HCT116 (cell line): ENCODE data around the gene SNAPC2. TPM values are rescaled to one million over a fixed set of nuclear protein-coding genes. Genes with fewer than 3 reads are reported as not detected.

Experiments
- ATAC-seq: fragments of 200-7000 bp; cut with Tn5 transposase; 2 replicates; pipeline ENCODE4 v1.9.1; 2020; ENCODE audit warnings: mild to moderate bottlenecking, moderate library complexity
- BruUV-seq: library from RNA; stranded (reverse); fragments of 400-500 nt; replicated peaks from 2 replicates; lab custom pipeline; 2021; lab: Mats Ljungman, UMichigan
- CTCF ChIA-PET: fragments of 300-600 bp; sonication (Branson Sonifier 250); formaldehyde crosslinking; loops from one replicate; lab custom pipeline; 2021; ENCODE audit warnings: antibody characterized with exemption; lab: Charles Lee
- POLR2A ChIA-PET: fragments of 300-600, 350-600 bp; sonication (Branson Sonifier 250); formaldehyde crosslinking; loops from one replicate; lab custom pipeline; 2021; ENCODE audit warnings: antibody characterized with exemption; lab: Charles Lee
- RAD21 ChIA-PET, 2 experiments: fragments of 300-600 bp; sonication (Branson Sonifier 250); formaldehyde crosslinking; loops; one replicate each; lab custom pipeline; 2023; ENCODE audit warnings: low total read pairs in 2 of 2; ENCODE audit not compliant: uncharacterized antibody in 2 of 2, unreplicated experiment in 2 of 2, low non-redundant PET in 1 of 2; lab: Charles Lee
- DNase-seq: peaks from one replicate; pipeline ENCODE4 v3.0.0-alpha.2; 2010; ENCODE audit warnings: low read depth, low spot score
- H2AFZ ChIP-seq: fragments of 200-600 bp; shearing (Covaris generic), sonication (generic); 2 replicates; pipeline ENCODE4 v1.6.1; 2017; ENCODE audit warnings: low read depth, mixed run types, mixed read lengths, antibody characterized with exemption, low read length; ENCODE audit not compliant: poor library complexity, severe bottlenecking
- H3K27ac ChIP-seq: 2 replicates; pipeline ENCODE4 v1.5.1; 2012; ENCODE audit warnings: low read depth, low read length
- H3K27me3 ChIP-seq: fragments of 200-600 bp; sonication (generic); 2 replicates; pipeline ENCODE4 v1.6.1; 2016; ENCODE audit warnings: mixed run types, low read length, mixed read lengths; ENCODE audit not compliant: insufficient read depth
- H3K36me3 ChIP-seq, 2 experiments: fragments of 200-500 bp in 1 of 2; fragments of 200-600 bp in 1 of 2; sonication (Bioruptor generic) in 1 of 2; sonication (generic) in 1 of 2; 2 replicates each; pipeline versions ENCODE4 v1.5.1 to v1.6.1; 2014 to 2016; ENCODE audit warnings: low read length in 2 of 2, inconsistent platforms in 1 of 2, mixed read lengths in 1 of 2, mixed run types in 1 of 2; ENCODE audit not compliant: insufficient read depth in 2 of 2, control insufficient read depth in 1 of 2
- H3K4me1 ChIP-seq, 2 experiments: fragments of 200-600 bp in 1 of 2; sonication (generic) in 1 of 2; 2 replicates each; pipeline versions ENCODE4 v1.5.1 to v1.6.1; 2012 to 2017; ENCODE audit warnings: low read length in 2 of 2, inconsistent platforms in 1 of 2, mild to moderate bottlenecking in 1 of 2, mixed read lengths in 1 of 2, mixed run types in 1 of 2, moderate library complexity in 1 of 2; ENCODE audit not compliant: insufficient read depth in 2 of 2, control insufficient read depth in 1 of 2
- H3K4me2 ChIP-seq: fragments of 200-600 bp; sonication (generic); 2 replicates; pipeline ENCODE4 v1.6.1; 2017; ENCODE audit warnings: mixed run types, low read length, mixed read lengths
- H3K4me3 ChIP-seq, 2 experiments: fragments of 200-600 bp in 1 of 2; sonication (generic) in 1 of 2; replicated peaks in 1 of 2; 2 replicates each; pipeline ENCODE4 v1.5.1; 2011 to 2016; ENCODE audit warnings: low read length in 2 of 2, control low read depth in 1 of 2, low read depth in 1 of 2, mild to moderate bottlenecking in 1 of 2, mixed read lengths in 1 of 2, mixed run types in 1 of 2
- H3K79me2 ChIP-seq: fragments of 200-600 bp; sonication (generic); 2 replicates; pipeline ENCODE4 v1.6.1; 2017; ENCODE audit warnings: mild to moderate bottlenecking, mixed run types, low read length, moderate library complexity, mixed read lengths; ENCODE audit not compliant: insufficient read depth
- H3K9ac ChIP-seq: fragments of 200-600 bp; sonication (generic); 2 replicates; pipeline ENCODE4 v1.6.1; 2016; ENCODE audit warnings: low read length, mixed read lengths
- H3K9me2 ChIP-seq: fragments of 200-600 bp; sonication (generic), shearing (Covaris generic); 2 replicates; pipeline ENCODE4 v1.6.1; 2017; ENCODE audit warnings: mixed run types, mild to moderate bottlenecking, moderate library complexity; ENCODE audit not compliant: insufficient read depth
- H3K9me3 ChIP-seq, 2 experiments: fragments of 200-500 bp in 1 of 2; fragments of 200-600 bp in 1 of 2; sonication (Bioruptor generic) in 1 of 2; sonication (generic) in 1 of 2; 2 replicates each; pipeline ENCODE4 v1.6.1; 2014 to 2017; ENCODE audit warnings: low read length in 2 of 2, mixed read lengths in 2 of 2, inconsistent platforms in 1 of 2, low read depth in 1 of 2, mild to moderate bottlenecking in 1 of 2, mixed run types in 1 of 2, moderate library complexity in 1 of 2; ENCODE audit not compliant: control insufficient read depth in 1 of 2, insufficient read depth in 1 of 2
- H4K20me1 ChIP-seq: fragments of 200-600 bp; sonication (generic), shearing (Covaris generic); 2 replicates; pipeline ENCODE4 v1.6.1; 2017; ENCODE audit warnings: mixed run types, mild to moderate bottlenecking, moderate library complexity; ENCODE audit not compliant: insufficient read depth
- CBX3 ChIP-seq: IDR thresholded peaks from 2 replicates; pipeline ENCODE4 v1.6.1; 2012; ENCODE audit warnings: low read depth
- CEBPB ChIP-seq: IDR thresholded peaks from 2 replicates; pipeline ENCODE4 v1.6.1; 2012; ENCODE audit warnings: low read depth
- CTCF ChIP-seq, 3 experiments: fragments of 200-600 bp in 1 of 3; sonication (generic) in 1 of 3; IDR thresholded peaks in 2 of 3; conservative IDR thresholded peaks in 1 of 3; 2 replicates each; pipeline ENCODE4 v1.5.1; 2012 to 2017; ENCODE audit warnings: low read depth in 2 of 3, low read length in 2 of 3, antibody characterized with exemption in 1 of 3, borderline replicate concordance in 1 of 3, control low read depth in 1 of 3, mild to moderate bottlenecking in 1 of 3, mixed read lengths in 1 of 3, mixed run types in 1 of 3, moderate library complexity in 1 of 3; ENCODE audit not compliant: insufficient read depth in 1 of 3
- ELF1 ChIP-seq: IDR thresholded peaks from 2 replicates; pipeline ENCODE4 v1.6.1; 2012; ENCODE audit warnings: low read depth, borderline replicate concordance
- EZH2 ChIP-seq: fragments of 200-600 bp; sonication (generic); IDR thresholded peaks from 2 replicates; pipeline ENCODE4 v1.6.1; 2017; ENCODE audit warnings: antibody characterized with exemption, mixed run types
- EZH2phosphoT487 ChIP-seq: fragments of 200-600 bp; IDR thresholded peaks from 2 replicates; pipeline ENCODE4 v1.6.1; 2018; ENCODE audit warnings: antibody characterized with exemption, borderline replicate concordance
- FOSL1 ChIP-seq: IDR thresholded peaks from 2 replicates; pipeline ENCODE4 v1.6.1; 2012; ENCODE audit warnings: low read depth
- JUND ChIP-seq: IDR thresholded peaks from 2 replicates; pipeline ENCODE4 v1.6.1; 2012
- MAX ChIP-seq: IDR thresholded peaks from 2 replicates; pipeline ENCODE4 v1.6.1; 2012
- POLR2A ChIP-seq: IDR thresholded peaks from 2 replicates; pipeline ENCODE4 v1.7.0; 2011; ENCODE audit warnings: borderline replicate concordance; ENCODE audit not compliant: insufficient read depth, insufficient read length; ENCODE audit errors: extremely low read depth
- RAD21 ChIP-seq: IDR thresholded peaks from 2 replicates; pipeline ENCODE4 v1.6.1; 2012; ENCODE audit warnings: low read depth, mild to moderate bottlenecking
- SIN3A ChIP-seq: IDR thresholded peaks from 2 replicates; pipeline ENCODE4 v1.6.1; 2012; ENCODE audit warnings: low read depth
- SRF ChIP-seq: IDR thresholded peaks from 2 replicates; pipeline ENCODE4 v1.6.1; 2012; ENCODE audit warnings: low read depth
- TCF7L2 ChIP-seq: IDR thresholded peaks from 2 replicates; pipeline ENCODE4 v1.7.0; 2011; ENCODE audit warnings: borderline replicate concordance, inconsistent platforms; ENCODE audit not compliant: insufficient read depth, insufficient read length; ENCODE audit errors: extremely low read depth
- YY1 ChIP-seq: IDR thresholded peaks from 2 replicates; pipeline ENCODE4 v1.6.1; 2011; ENCODE audit warnings: low read length, low read depth, moderate library complexity, mild to moderate bottlenecking; ENCODE audit not compliant: insufficient replicate concordance; ENCODE audit errors: extremely low read depth
- ZFX ChIP-seq: fragments of 450-650 bp; IDR thresholded peaks from 2 replicates; pipeline ENCODE4 v1.6.1; 2017
- ZNF274 ChIP-seq: fragments of 200-500 bp; sonication (Bioruptor generic); IDR thresholded peaks from 2 replicates; pipeline ENCODE4 v1.6.1; 2014; ENCODE audit warnings: mild to moderate bottlenecking, low read depth, low read length, inconsistent platforms
- intact Hi-C: fragments of 100-400 bp; cut with micrococcal nuclease; formaldehyde crosslinking; loops from 2 replicates; pipeline ENCODE4 v1.10.0; 2022
- total RNA-seq: library from RNA; stranded (reverse); gene quantifications from one replicate; pipeline ENCODE4 v1.2.1, GENCODE V29; 2021; ENCODE audit not compliant: unreplicated experiment
- TF ChIP-seq, protein P1 (sequence below): IDR thresholded peaks from 2 replicates; pipeline ENCODE4 v1.6.1; 2012
- TF ChIP-seq, protein P2 (sequence below): IDR thresholded peaks from 2 replicates; pipeline ENCODE4 v1.6.1; 2012; ENCODE audit warnings: low read depth

The SNAPC2 gene
- total RNA-seq, 1 experiment from 2014 or later: 42.9 TPM

DNA sequence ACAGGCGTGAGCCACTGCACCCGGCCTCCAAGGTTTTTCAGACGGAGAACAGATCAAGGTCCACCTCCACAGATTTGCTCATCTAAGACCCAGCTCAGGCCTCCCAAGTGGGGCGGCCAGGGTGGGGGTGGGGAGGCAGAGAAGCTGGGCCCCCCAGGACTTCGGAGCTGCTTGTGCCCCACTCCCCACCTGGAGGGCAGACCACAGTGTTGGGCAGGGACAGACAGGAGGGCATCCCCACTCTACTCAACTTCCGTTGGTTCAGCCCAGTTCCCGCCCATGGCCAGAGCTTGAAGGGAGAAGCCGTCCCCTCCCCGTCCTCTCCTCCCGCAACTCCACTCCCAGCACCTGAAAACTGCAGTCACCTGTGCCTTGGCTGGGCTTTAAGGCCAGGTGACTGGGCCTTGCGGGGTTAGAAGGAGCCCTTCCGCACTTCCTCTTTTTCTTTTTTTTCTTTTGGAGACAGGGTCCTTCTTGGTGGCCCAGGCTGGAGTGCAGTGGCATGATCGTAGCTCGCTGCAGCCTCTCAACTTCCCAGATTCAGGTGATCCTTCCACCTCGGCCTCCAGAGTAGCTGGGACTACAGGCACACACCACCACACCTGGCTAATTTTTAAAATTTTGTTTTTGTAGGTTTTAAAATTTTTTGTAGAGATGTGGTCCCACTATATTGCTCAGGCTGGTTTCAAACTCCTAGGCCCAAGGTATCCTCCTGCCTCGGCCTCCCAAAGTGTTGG, 32.6 kb upstream of the SNAPC2 start:
- ChIA-PET POLR2A (interaction anchor here (0.7 to 3.0 kb wide), 6 partner anchors 12 to 35 kb away, joined by 3 to 10 read pairs (median 4); partner anchors contain the start of genes MAP2K7 and SNAPC2), RAD21 (no interaction called here), CTCF (interaction anchor here (0.9 to 4.0 kb wide), 3 partner anchors 12 to 18 kb away, joined by 4 to 14 read pairs (median 6); partner anchors contain the start of gene MAP2K7)
- Histone ChIP-seq H3K4me3 (peak overlapping the region; percentile 81 to 94), H3K79me2 (peaks cover 34% of the 10 kb centered on the region), H4K20me1 (no peaks in the 10 kb centered on the region), H3K9me3 (no peaks in the 10 kb centered on the region), H3K4me2 (peak overlapping the region; percentile 95), H3K9ac (peak overlapping the region; percentile 97), H2AFZ (no peak overlapping the region), H3K27ac (peak overlapping the region; percentile 76), H3K27me3 (no peaks in the 10 kb centered on the region), H3K4me1 (peaks cover 13 to 42% of the 10 kb centered on the region in 2 experiments; a peak in 3 of 4 replicates), H3K9me2 (no peaks in the 10 kb centered on the region), H3K36me3 (no peaks in the 10 kb centered on the region)
- ATAC-seq (no peak), DNase-seq (no peak)
- intact Hi-C loops: loop anchor here (2.0 kb wide), 1 partner anchor 15 kb away; the partner anchor contains the start of gene MAP2K7
- BruUV-seq: no TSS peak
- TF ChIP-seq TCF7L2 (no peak), CBX3 (no peak), ELF1 (no peak), EZH2 (no peak), SIN3A (no peak), MAX (no peak), ZNF274 (no peak), SRF (no peak), POLR2A (no peak), FOSL1 (no peak), YY1 (no peak), CEBPB (no peak), CTCF (IDR thresholded peaks at IDR 0.05 in 2 of 3, conservative IDR thresholded peaks at IDR 0.05 in 1 of 3; ENCODE audit: borderline replicate concordance in 1 of 3, insufficient read depth in 1 of 3, low read depth in 2 of 3, low read length in 2 of 3) (no peak), EZH2phosphoT487 (no peak), RAD21 (no peak), JUND (no peak), ZFX (no peak)
- TF ChIP-seq, protein P1, sequence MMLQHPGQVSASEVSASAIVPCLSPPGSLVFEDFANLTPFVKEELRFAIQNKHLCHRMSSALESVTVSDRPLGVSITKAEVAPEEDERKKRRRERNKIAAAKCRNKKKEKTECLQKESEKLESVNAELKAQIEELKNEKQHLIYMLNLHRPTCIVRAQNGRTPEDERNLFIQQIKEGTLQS: no peak
- TF ChIP-seq, protein P2, sequence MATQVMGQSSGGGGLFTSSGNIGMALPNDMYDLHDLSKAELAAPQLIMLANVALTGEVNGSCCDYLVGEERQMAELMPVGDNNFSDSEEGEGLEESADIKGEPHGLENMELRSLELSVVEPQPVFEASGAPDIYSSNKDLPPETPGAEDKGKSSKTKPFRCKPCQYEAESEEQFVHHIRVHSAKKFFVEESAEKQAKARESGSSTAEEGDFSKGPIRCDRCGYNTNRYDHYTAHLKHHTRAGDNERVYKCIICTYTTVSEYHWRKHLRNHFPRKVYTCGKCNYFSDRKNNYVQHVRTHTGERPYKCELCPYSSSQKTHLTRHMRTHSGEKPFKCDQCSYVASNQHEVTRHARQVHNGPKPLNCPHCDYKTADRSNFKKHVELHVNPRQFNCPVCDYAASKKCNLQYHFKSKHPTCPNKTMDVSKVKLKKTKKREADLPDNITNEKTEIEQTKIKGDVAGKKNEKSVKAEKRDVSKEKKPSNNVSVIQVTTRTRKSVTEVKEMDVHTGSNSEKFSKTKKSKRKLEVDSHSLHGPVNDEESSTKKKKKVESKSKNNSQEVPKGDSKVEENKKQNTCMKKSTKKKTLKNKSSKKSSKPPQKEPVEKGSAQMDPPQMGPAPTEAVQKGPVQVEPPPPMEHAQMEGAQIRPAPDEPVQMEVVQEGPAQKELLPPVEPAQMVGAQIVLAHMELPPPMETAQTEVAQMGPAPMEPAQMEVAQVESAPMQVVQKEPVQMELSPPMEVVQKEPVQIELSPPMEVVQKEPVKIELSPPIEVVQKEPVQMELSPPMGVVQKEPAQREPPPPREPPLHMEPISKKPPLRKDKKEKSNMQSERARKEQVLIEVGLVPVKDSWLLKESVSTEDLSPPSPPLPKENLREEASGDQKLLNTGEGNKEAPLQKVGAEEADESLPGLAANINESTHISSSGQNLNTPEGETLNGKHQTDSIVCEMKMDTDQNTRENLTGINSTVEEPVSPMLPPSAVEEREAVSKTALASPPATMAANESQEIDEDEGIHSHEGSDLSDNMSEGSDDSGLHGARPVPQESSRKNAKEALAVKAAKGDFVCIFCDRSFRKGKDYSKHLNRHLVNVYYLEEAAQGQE: no peak
